Mucosa of rectum (tissue), 2 donors: ENCODE measurements around the gene MAOA.
A peak's percentile ranks its signal among the peaks of the same experiment; 100 is the strongest.

Experiments used
- H3K27ac ChIP-seq, 2 donors: one replicate each; pipeline ENCODE4 v1.7.0; 2013; ENCODE audit warnings: inconsistent platforms in 2 of 2, low read depth in 2 of 2, low read length in 2 of 2
- H3K27me3 ChIP-seq, 2 donors: one replicate each; pipeline ENCODE4 v1.7.0; 2013; ENCODE audit warnings: low read length in 2 of 2; ENCODE audit not compliant: control insufficient read depth in 2 of 2, insufficient read depth in 2 of 2
- H3K36me3 ChIP-seq, 2 donors: one replicate each; pipeline ENCODE4 v1.7.0; 2013; ENCODE audit warnings: low read length in 2 of 2; ENCODE audit not compliant: control insufficient read depth in 2 of 2, insufficient read depth in 2 of 2
- H3K4me1 ChIP-seq, 2 donors: one replicate each; pipeline ENCODE4 v1.7.0; 2013; ENCODE audit warnings: low read length in 2 of 2, mild to moderate bottlenecking in 1 of 2; ENCODE audit not compliant: control insufficient read depth in 2 of 2, insufficient read depth in 2 of 2
- H3K4me3 ChIP-seq, 2 donors: one replicate each; pipeline ENCODE4 v1.7.0; 2013; ENCODE audit warnings: low read length in 2 of 2
- H3K9ac ChIP-seq, 2 donors: one replicate each; pipeline ENCODE4 v1.7.0; 2013; ENCODE audit warnings: low read length in 2 of 2, low read depth in 1 of 2, mild to moderate bottlenecking in 1 of 2
- H3K9me3 ChIP-seq, 2 donors: one replicate each; pipeline ENCODE4 v1.7.0; 2013; ENCODE audit warnings: low read length in 2 of 2; ENCODE audit not compliant: control insufficient read depth in 2 of 2
- donor health status: healthy.
- donor health status: Normal muscosa, but diverticular disease.

MAOA gene

GRCh38 chrX:43682726-43683125, 26.6 kb downstream of the MAOA start:
- Histone ChIP-seq H3K27ac (no peak overlapping the region), H3K27me3 (peaks cover 2% of the 10 kb centered on the region in 2 donors), H3K9me3 (no peaks in the 10 kb centered on the region), H3K4me3 (no peak overlapping the region), H3K9ac (no peak overlapping the region), H3K4me1 (peaks cover 0 to 3% of the 10 kb centered on the region in 2 donors), H3K36me3 (peaks cover 0 to 21% of the 10 kb centered on the region in 2 donors)

- Histone ChIP-seq H3K4me3 (no peak overlapping the region), H3K27ac (no peak overlapping the region), H3K9me3 (no peaks in the 10 kb centered on the region), H3K4me1 (no peaks in the 10 kb centered on the region), H3K9ac (no peak overlapping the region), H3K27me3 (peaks cover 2 to 5% of the 10 kb centered on the region in 2 donors), H3K36me3 (peaks cover 0 to 21% of the 10 kb centered on the region in 2 donors)
Observed at GRCh38 chrX:43685221-43685620, 29.1 kb downstream of the MAOA start.

- Histone ChIP-seq H3K27me3 (peaks cover 0 to 5% of the 10 kb centered on the region in 2 donors), H3K9ac (no peak overlapping the region), H3K4me1 (peaks cover 0 to 5% of the 10 kb centered on the region in 2 donors), H3K36me3 (peaks cover 0 to 21% of the 10 kb centered on the region in 2 donors), H3K9me3 (no peaks in the 10 kb centered on the region), H3K4me3 (no peak overlapping the region), H3K27ac (no peak overlapping the region)
Observed at GRCh38 chrX:43688586-43688985, 32.5 kb downstream of the MAOA start.

GRCh38 chrX:43693602-43694406, 37.7 kb downstream of the MAOA start:
- peak overlapping the region; percentile 7 to 30 for H3K27ac ChIP-seq
- H3K9me3 ChIP-seq, result no peaks in the 10 kb centered on the region
- H3K27me3 ChIP-seq, result peaks cover 0 to 4% of the 10 kb centered on the region in 2 donors
- no peak overlapping the region for H3K9ac ChIP-seq
- H3K36me3 ChIP-seq, result peaks cover 0 to 7% of the 10 kb centered on the region in 2 donors
- peaks cover 0 to 7% of the 10 kb centered on the region in 2 donors for H3K4me1 ChIP-seq
- H3K4me3 ChIP-seq, result no peak overlapping the region

- H3K36me3 ChIP-seq, result peaks cover 0 to 3% of the 10 kb centered on the region in 2 donors
Observed at GRCh38 chrX:43699475-43699874, 43.4 kb downstream of the MAOA start.

GRCh38 chrX:43702079-43702524, 46.0 kb downstream of the MAOA start:
- H3K27me3 ChIP-seq, result no peaks in the 10 kb centered on the region
- H3K4me3 ChIP-seq, result no peak overlapping the region
- H3K4me1 ChIP-seq, result peaks cover 13 to 27% of the 10 kb centered on the region in 2 donors
- H3K9ac ChIP-seq, result no peak overlapping the region
- H3K27ac ChIP-seq, result peak overlapping the region in 1 of 2 donors; percentile 15
- H3K36me3 ChIP-seq, result no peaks in the 10 kb centered on the region
- no peaks in the 10 kb centered on the region for H3K9me3 ChIP-seq

More at GRCh38 chrX:43699475-43699874, 43.4 kb downstream of the MAOA start:
- Histone ChIP-seq H3K4me1 (peaks cover 13 to 19% of the 10 kb centered on the region in 2 donors), H3K9me3 (no peaks in the 10 kb centered on the region), H3K4me3 (no peak overlapping the region), H3K27ac (no peak overlapping the region), H3K27me3 (peaks cover 0 to 4% of the 10 kb centered on the region in 2 donors), H3K9ac (no peak overlapping the region)

- no peaks in the 10 kb centered on the region for H3K27me3 ChIP-seq
- H3K4me3 ChIP-seq, result no peak overlapping the region
- no peaks in the 10 kb centered on the region for H3K36me3 ChIP-seq
- H3K9ac ChIP-seq, result no peak overlapping the region
- peaks cover 13 to 30% of the 10 kb centered on the region in 2 donors for H3K4me1 ChIP-seq
- H3K9me3 ChIP-seq, result no peaks in the 10 kb centered on the region
- H3K27ac ChIP-seq, result peak overlapping the region in 1 of 2 donors; percentile 16
Observed at GRCh38 chrX:43702660-43703059, 46.6 kb downstream of the MAOA start.

GRCh38 chrX:43703211-43703791, 47.2 kb downstream of the MAOA start:
- Histone ChIP-seq H3K27me3 (no peaks in the 10 kb centered on the region), H3K4me1 (peaks cover 13 to 32% of the 10 kb centered on the region in 2 donors), H3K9ac (no peak overlapping the region), H3K36me3 (no peaks in the 10 kb centered on the region), H3K27ac (peak overlapping the region; percentile 16 to 29), H3K4me3 (no peak overlapping the region), H3K9me3 (no peaks in the 10 kb centered on the region)

GRCh38 chrX:43706786-43707370, 50.8 kb downstream of the MAOA start:
- peaks cover 6 to 33% of the 10 kb centered on the region in 2 donors for H3K4me1 ChIP-seq

More at GRCh38 chrX:43706786-43707370, 50.8 kb downstream of the MAOA start:
- Histone ChIP-seq H3K4me3 (no peak overlapping the region), H3K9me3 (no peaks in the 10 kb centered on the region), H3K27ac (peak overlapping the region in 1 of 2 donors; percentile 53), H3K36me3 (peaks cover under 1% of the 10 kb centered on the region in 2 donors), H3K27me3 (peaks cover 0 to under 1% of the 10 kb centered on the region in 2 donors), H3K9ac (no peak overlapping the region)
